Measurements from ENCODE around the gene OMA1. TPM values are rescaled to one million over a fixed set of nuclear protein-coding genes. Genes with fewer than 3 reads are reported as not detected.

The OMA1 gene
- total and polyA plus RNA-seq, 2 experiments from 2014 or later = 11.7 to 13.2 TPM

DNA sequence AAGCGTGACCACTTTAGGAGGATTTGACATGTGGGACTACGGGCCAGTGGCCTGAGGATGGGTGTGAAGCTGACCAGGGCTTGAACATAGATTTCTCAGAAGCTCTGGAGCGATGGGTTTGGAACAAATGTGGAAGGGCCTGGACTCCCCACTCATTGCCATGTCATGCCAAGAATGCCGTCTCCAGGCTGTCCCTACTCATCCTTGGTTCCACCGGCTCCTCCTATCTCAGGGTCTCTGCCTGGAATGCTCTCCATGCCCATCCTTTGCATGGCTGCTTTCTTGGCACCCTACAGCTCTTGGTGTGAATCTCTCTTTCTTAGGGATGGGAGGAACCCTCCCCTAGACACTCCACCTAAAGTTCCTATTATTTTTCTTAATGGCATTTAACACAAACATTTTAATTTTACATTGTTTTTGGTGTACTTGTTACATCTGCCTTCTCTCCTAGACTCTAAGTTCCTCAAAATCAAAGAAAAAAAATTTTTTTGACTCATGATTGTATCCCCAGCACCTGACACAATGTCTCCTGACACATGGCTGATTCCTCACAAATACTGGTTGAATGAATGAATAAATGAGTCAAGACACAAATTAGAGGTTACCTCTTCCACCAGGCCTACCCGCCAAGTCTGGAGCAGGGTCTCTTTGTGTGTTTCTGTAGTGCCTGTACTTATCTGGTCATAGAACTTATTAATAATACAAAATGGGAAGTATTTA lies 114.5 kb downstream of the OMA1 start:
- no peak overlapping the region for H3K27ac ChIP-seq
- no peak for DNase-seq (ENCODE audit: low read depth in 1 of 2, low spot score in 1 of 2)
- H3K4me1 ChIP-seq (ENCODE audit: low read depth) = no peaks in the 10 kb centered on the region
- H3K9me3 ChIP-seq (ENCODE audit: low read depth) = no peaks in the 10 kb centered on the region
- no peaks in the 10 kb centered on the region for H3K27me3 ChIP-seq
- H3K4me3 ChIP-seq = no peak overlapping the region
- TF ChIP-seq, protein P1, sequence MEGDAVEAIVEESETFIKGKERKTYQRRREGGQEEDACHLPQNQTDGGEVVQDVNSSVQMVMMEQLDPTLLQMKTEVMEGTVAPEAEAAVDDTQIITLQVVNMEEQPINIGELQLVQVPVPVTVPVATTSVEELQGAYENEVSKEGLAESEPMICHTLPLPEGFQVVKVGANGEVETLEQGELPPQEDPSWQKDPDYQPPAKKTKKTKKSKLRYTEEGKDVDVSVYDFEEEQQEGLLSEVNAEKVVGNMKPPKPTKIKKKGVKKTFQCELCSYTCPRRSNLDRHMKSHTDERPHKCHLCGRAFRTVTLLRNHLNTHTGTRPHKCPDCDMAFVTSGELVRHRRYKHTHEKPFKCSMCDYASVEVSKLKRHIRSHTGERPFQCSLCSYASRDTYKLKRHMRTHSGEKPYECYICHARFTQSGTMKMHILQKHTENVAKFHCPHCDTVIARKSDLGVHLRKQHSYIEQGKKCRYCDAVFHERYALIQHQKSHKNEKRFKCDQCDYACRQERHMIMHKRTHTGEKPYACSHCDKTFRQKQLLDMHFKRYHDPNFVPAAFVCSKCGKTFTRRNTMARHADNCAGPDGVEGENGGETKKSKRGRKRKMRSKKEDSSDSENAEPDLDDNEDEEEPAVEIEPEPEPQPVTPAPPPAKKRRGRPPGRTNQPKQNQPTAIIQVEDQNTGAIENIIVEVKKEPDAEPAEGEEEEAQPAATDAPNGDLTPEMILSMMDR (IDR thresholded peaks at IDR 0.05; ENCODE audit: low read depth, low read length) = no peak
- H3K36me3 ChIP-seq = no peaks in the 10 kb centered on the region

Other genes starting within 250 kb of the OMA1 start
- gene TACSTD2, start 30.5 kb upstream of the OMA1 start, total RNA-seq = not detected in 2 replicates
- 0.05 TPM in 1 of 2 replicates, not detected in the other for gene TACSTD2, start 30.5 kb upstream of the OMA1 start, polyA plus RNA-seq
- 8.1 and 21.7 TPM in 2 replicates for gene MYSM1, start 153.3 kb upstream of the OMA1 start, total RNA-seq
- gene MYSM1, start 153.3 kb upstream of the OMA1 start, polyA plus RNA-seq = 8.0 and 22.5 TPM in 2 replicates
- gene JUN, start 237.3 kb upstream of the OMA1 start, total RNA-seq = 77.9 and 126 TPM in 2 replicates
- 25.0 and 29.3 TPM in 2 replicates for gene JUN, start 237.3 kb upstream of the OMA1 start, polyA plus RNA-seq

Data from cardiac muscle cell (in vitro differentiated cells and primary cell).